ENCODE data around the gene TANGO2. TPM values are rescaled to one million over a fixed set of nuclear protein-coding genes. Genes with fewer than 3 reads are reported as not detected.

Gene TANGO2
- total and polyA plus RNA-seq, 10 of the 15 experiments (the other 5 are each of a cell fraction or from before 2014, with no cell fraction given) = 4.0 to 24.8 (median 20.9) TPM

DNA sequence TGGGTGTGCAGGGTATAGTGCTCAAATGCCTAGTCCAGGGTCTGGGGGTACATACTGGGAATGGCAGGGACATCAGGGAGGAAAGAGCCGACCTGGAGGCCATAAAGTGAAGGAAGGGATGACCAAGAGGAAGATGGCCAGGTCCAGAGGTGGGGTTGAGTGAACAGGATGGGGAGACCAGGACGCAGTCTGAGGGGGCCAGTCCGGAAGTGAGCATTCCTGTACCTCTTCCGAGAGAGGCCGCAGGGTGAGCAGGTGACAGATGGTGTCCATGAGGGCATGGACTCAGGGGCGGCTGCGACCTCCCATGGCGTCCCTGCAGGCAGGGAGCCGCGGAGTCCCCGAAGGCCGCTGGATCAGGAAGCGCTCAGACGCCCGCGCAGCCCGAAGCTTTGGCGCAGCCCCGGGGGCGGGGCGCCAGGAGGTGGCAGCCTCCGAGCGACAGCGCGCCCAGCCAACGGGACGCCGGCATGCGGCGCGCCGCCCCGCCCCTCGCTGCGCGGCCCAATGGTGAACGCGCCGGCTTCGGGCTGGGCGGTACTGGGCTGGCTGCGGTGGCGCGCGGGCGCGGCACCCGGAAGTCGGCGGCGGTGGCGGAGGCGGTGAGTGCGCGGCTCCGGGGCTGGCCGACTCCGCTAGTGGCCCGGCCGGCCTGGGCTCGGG, at the start of gene TANGO2 (continued):
- TF ChIP-seq, protein P1, sequence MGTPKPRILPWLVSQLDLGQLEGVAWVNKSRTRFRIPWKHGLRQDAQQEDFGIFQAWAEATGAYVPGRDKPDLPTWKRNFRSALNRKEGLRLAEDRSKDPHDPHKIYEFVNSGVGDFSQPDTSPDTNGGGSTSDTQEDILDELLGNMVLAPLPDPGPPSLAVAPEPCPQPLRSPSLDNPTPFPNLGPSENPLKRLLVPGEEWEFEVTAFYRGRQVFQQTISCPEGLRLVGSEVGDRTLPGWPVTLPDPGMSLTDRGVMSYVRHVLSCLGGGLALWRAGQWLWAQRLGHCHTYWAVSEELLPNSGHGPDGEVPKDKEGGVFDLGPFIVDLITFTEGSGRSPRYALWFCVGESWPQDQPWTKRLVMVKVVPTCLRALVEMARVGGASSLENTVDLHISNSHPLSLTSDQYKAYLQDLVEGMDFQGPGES (IDR thresholded peaks at IDR 0.05) = peak; percentile 91
- no peak for TF ChIP-seq ZNF24 (IDR thresholded peaks at IDR 0.05)
- no peak for TF ChIP-seq ATF7 (IDR thresholded peaks at IDR 0.05; ENCODE audit: low read depth)
- peak; percentile 65 for TF ChIP-seq MXI1 (IDR thresholded peaks at IDR 0.05; ENCODE audit: low read depth, low read length)
- TF ChIP-seq STAT1 (conservative IDR thresholded peaks at IDR 0.05) = 0 out of 2 replicates have a peak, but pooled peaks have one; percentile 39
- no peak for TF ChIP-seq ZBED1 (IDR thresholded peaks at IDR 0.05; ENCODE audit: borderline replicate concordance)
- TF ChIP-seq RFX5 (IDR thresholded peaks at IDR 0.05; ENCODE audit: low read depth, low read length) = peak; percentile 51; the same call in 1 of the 2 replicates
- no peak for TF ChIP-seq EP300 (IDR thresholded peaks at IDR 0.05; ENCODE audit: borderline replicate concordance in 1 of 2, control insufficient read depth in 1 of 2, low read depth in 2 of 2, low read length in 2 of 2)
- TF ChIP-seq PML (IDR thresholded peaks at IDR 0.05; ENCODE audit: low read length) = no peak
- TF ChIP-seq EGR1 (IDR thresholded peaks at IDR 0.05; ENCODE audit: borderline replicate concordance in 1 of 2, low read depth in 2 of 2, low read length in 2 of 2) = peak in 1 of 2 experiments; percentile 45; a peak in 2 of 3 replicates
- TF ChIP-seq NR2F1 (conservative IDR thresholded peaks at IDR 0.05) = peak; percentile 57; the same call in 1 of the 2 replicates
- TF ChIP-seq TBL1XR1 (IDR thresholded peaks at IDR 0.05; ENCODE audit: low read depth, low read length) = no peak
- TF ChIP-seq, protein P2, sequence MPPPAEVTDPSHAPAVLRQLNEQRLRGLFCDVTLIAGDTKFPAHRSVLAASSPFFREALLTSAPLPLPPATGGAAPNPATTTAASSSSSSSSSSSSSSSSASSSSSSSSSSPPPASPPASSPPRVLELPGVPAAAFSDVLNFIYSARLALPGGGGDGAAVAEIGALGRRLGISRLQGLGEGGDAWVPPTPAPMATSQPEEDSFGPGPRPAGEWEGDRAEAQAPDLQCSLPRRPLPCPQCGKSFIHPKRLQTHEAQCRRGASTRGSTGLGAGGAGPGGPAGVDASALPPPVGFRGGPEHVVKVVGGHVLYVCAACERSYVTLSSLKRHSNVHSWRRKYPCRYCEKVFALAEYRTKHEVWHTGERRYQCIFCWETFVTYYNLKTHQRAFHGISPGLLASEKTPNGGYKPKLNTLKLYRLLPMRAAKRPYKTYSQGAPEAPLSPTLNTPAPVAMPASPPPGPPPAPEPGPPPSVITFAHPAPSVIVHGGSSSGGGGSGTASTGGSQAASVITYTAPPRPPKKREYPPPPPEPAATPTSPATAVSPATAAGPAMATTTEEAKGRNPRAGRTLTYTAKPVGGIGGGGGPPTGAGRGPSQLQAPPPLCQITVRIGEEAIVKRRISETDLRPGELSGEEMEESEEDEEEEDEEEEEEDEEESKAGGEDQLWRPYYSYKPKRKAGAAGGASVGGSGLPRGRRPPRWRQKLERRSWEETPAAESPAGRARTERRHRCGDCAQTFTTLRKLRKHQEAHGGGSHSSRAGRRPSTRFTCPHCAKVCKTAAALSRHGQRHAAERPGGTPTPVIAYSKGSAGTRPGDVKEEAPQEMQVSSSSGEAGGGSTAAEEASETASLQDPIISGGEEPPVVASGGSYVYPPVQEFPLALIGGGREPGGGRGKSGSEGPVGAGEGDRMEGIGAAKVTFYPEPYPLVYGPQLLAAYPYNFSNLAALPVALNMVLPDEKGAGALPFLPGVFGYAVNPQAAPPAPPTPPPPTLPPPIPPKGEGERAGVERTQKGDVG (CRISPR knock-in tag; IDR thresholded peaks at IDR 0.05) = no peak
- TF ChIP-seq, protein P3, sequence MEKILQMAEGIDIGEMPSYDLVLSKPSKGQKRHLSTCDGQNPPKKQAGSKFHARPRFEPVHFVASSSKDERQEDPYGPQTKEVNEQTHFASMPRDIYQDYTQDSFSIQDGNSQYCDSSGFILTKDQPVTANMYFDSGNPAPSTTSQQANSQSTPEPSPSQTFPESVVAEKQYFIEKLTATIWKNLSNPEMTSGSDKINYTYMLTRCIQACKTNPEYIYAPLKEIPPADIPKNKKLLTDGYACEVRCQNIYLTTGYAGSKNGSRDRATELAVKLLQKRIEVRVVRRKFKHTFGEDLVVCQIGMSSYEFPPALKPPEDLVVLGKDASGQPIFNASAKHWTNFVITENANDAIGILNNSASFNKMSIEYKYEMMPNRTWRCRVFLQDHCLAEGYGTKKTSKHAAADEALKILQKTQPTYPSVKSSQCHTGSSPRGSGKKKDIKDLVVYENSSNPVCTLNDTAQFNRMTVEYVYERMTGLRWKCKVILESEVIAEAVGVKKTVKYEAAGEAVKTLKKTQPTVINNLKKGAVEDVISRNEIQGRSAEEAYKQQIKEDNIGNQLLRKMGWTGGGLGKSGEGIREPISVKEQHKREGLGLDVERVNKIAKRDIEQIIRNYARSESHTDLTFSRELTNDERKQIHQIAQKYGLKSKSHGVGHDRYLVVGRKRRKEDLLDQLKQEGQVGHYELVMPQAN (conservative IDR thresholded peaks at IDR 0.05) = peak; percentile 71
